BJ (cell line): ENCODE measurements around the gene NDUFA5. TPM values are rescaled to one million over a fixed set of nuclear protein-coding genes. Genes with fewer than 3 reads are reported as not detected.

Experiments used
- CTCF ChIA-PET: fragments of 350-600 bp; formaldehyde crosslinking; extraction: SDS; loops from one replicate; lab custom pipeline; 2021; ENCODE audit warnings: antibody characterized with exemption, inconsistent platforms; lab: Yijun Ruan, JAX
- POLR2A ChIA-PET: fragments of 300-600 bp; sonication (Branson Sonifier 250); formaldehyde crosslinking; extraction: SDS; loops from one replicate; lab custom pipeline; 2021; ENCODE audit warnings: antibody characterized with exemption; lab: Charles Lee
- DNase-seq: peaks from one replicate; pipeline ENCODE4 v3.0.0-alpha.2; 2011; ENCODE audit warnings: low read depth
- H3K27me3 ChIP-seq: 2 replicates; pipeline ENCODE4 v1.6.0; 2011; ENCODE audit warnings: low read length; ENCODE audit not compliant: control insufficient read depth, insufficient read depth
- H3K36me3 ChIP-seq: 2 replicates; pipeline ENCODE4 v1.5.1; 2011; ENCODE audit warnings: low read length; ENCODE audit not compliant: control insufficient read depth, insufficient read depth
- H3K4me3 ChIP-seq: 2 replicates; pipeline ENCODE4 v1.5.1; 2011; ENCODE audit warnings: low read depth, mild to moderate bottlenecking, control low read depth, low read length
- polyA minus RNA-seq: library from RNA; depleted of rRNA, polyadenylated mRNA; stranded (reverse); fragments of >200 nt; gene quantifications from 2 replicates; pipeline ENCODE4 v1.2.3, GENCODE V29; 2011; rRNA and poly(A)+ RNA removed
- polyA plus RNA-seq: library from polyadenylated mRNA; depleted of rRNA; stranded (reverse); fragments of >200 nt; gene quantifications from 2 replicates; pipeline ENCODE4 v1.2.3, GENCODE V29; 2011; rRNA removed
- TF ChIP-seq, protein P1 (sequence below): IDR thresholded peaks from 2 replicates; pipeline ENCODE4 v1.5.1; 2011; ENCODE audit warnings: low read depth, mild to moderate bottlenecking, control low read depth, inconsistent platforms, low read length, moderate library complexity; ENCODE audit not compliant: insufficient read depth

Gene NDUFA5
- 4.8 and 22.8 TPM in 2 replicates for polyA plus RNA-seq
- 4.3 and 6.8 TPM in 2 replicates for polyA minus RNA-seq

GRCh38 chr7:123557398-123558288 lies at the start of gene NDUFA5:
TSS of gene NDUFA5 (minus strand) at chr7:123557818. CDS start at chr7:123557795, 23 bp downstream.
- no peaks in the 10 kb centered on the region; the same call in 1 of the 2 replicates for H3K36me3 ChIP-seq
- POLR2A ChIA-PET = interaction anchor here (0.6 to 1.4 kb wide), 2 partner anchors 8 to 23 kb away, joined by 3 to 6 read pairs; partner anchors contain the start of gene IQUB
- peak within 1 kb of the TSS; percentile 64 for H3K4me3 ChIP-seq
- H3K27me3 ChIP-seq = no peaks in the 10 kb centered on the region
- peak; percentile 91 for DNase-seq
- CTCF ChIA-PET = interaction anchor here (0.6 to 1.5 kb wide), 3 partner anchors 63 to 657 kb away, joined by 3 to 5 read pairs (median 3); no protein-coding TSS in a partner anchor
- TF ChIP-seq, protein P1, sequence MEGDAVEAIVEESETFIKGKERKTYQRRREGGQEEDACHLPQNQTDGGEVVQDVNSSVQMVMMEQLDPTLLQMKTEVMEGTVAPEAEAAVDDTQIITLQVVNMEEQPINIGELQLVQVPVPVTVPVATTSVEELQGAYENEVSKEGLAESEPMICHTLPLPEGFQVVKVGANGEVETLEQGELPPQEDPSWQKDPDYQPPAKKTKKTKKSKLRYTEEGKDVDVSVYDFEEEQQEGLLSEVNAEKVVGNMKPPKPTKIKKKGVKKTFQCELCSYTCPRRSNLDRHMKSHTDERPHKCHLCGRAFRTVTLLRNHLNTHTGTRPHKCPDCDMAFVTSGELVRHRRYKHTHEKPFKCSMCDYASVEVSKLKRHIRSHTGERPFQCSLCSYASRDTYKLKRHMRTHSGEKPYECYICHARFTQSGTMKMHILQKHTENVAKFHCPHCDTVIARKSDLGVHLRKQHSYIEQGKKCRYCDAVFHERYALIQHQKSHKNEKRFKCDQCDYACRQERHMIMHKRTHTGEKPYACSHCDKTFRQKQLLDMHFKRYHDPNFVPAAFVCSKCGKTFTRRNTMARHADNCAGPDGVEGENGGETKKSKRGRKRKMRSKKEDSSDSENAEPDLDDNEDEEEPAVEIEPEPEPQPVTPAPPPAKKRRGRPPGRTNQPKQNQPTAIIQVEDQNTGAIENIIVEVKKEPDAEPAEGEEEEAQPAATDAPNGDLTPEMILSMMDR = no peak

- H3K4me3 ChIP-seq = no peak overlapping the region
- ChIA-PET CTCF (no interaction called here), POLR2A (no interaction called here)
- no peaks in the 10 kb centered on the region for H3K27me3 ChIP-seq
- no peaks in the 10 kb centered on the region for H3K36me3 ChIP-seq
- DNase-seq = no peak
- TF ChIP-seq, protein P1 = no peak
Measured at GRCh38 chr7:123604739-123605138, 47.1 kb upstream of the NDUFA5 start.

DNA sequence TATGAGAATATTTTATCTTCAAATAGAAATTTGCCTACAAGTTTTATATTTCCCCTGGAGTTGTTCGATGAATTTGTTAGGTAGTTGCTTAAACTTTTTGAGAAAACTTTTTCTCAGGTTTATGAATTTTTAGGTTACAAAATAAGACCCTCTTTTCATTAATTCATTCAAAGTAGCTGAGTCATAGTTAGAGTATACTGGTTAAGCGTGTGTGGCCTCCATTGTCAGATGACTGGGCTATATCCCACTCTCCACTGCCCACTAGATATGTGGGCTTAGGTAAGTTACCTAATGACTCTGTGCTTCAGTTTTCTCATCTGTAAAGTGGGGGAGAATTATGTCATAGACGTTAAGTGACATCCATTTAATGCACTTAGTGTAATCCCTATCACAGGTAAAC lies 45.0 kb upstream of the NDUFA5 start:
- TF ChIP-seq, protein P1 = no peak
- no peak for DNase-seq
- Histone ChIP-seq H3K27me3 (no peaks in the 10 kb centered on the region), H3K36me3 (no peaks in the 10 kb centered on the region), H3K4me3 (no peak overlapping the region)
- ChIA-PET CTCF (no interaction called here), POLR2A (no interaction called here)

DNA sequence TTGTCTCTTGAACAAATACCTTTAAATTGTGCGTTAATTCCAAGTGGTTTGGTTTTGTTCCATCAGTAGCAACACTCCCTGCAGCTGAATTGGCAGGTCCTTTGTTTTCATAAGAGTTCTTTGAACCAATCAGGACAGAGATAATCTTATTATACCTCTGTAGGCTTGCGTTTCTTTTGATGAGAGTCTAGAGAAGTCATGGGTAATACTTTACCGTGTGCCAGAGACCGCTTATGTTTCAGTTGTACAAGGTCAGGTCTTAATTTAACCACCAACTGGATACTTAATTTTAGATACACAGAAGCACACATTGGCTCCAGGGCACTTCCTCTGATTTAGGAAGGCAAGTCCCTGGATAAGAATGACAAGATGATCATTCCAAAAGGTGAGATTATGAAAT lies 43.9 kb upstream of the NDUFA5 start, which contains the start of gene ASB15:
Gene ASB15, plus strand, starts transcription at position 292 of the 400 bp plus-strand sequence. CDS start 12,682 bp downstream, outside the sequence.
- DNase-seq = no peak
- CTCF ChIA-PET = interaction anchor here (1.5 kb wide), 1 partner anchor 23 kb away, joined by 3 read pairs; no protein-coding TSS in a partner anchor
- TF ChIP-seq, protein P1 = no peak
- POLR2A ChIA-PET = no interaction called here
- Histone ChIP-seq H3K4me3 (no peak within 1 kb of the TSS), H3K36me3 (no peaks in the 10 kb centered on the region), H3K27me3 (no peaks in the 10 kb centered on the region)

- POLR2A ChIA-PET = no interaction called here
- CTCF ChIA-PET = interaction anchor here (0.9 to 1.5 kb wide), 2 partner anchors 23 to 100 kb away, joined by 3 read pairs; no protein-coding TSS in a partner anchor
- H3K36me3 ChIP-seq = no peaks in the 10 kb centered on the region
- H3K27me3 ChIP-seq = no peaks in the 10 kb centered on the region
- TF ChIP-seq, protein P1 = no peak
- no peak overlapping the region for H3K4me3 ChIP-seq
- no peak for DNase-seq
Measured at GRCh38 chr7:123600876-123601275, 43.3 kb upstream of the NDUFA5 start.
